CD4-positive, alpha-beta memory T cell (primary cell): Measurements from ENCODE around the gene KCNN3. TPM values are rescaled to one million over a fixed set of nuclear protein-coding genes. Genes with fewer than 3 reads are reported as not detected.
A peak's percentile ranks its signal among the peaks of the same experiment; 100 is the strongest.

ENCODE experiments used
- CTCF ChIA-PET: fragments of 350-600 bp; sonication (Branson Sonifier 250); formaldehyde crosslinking; loops from one replicate; lab custom pipeline; 2021; ENCODE audit warnings: inconsistent platforms; ENCODE audit not compliant: partially characterized antibody; lab: Charles Lee
- POLR2A ChIA-PET: fragments of 350-600 bp; sonication (Branson Sonifier 250); formaldehyde crosslinking; loops from one replicate; lab custom pipeline; 2021; ENCODE audit not compliant: partially characterized antibody; lab: Charles Lee
- DNase-seq, 5 donors: peaks; one replicate each; pipeline versions ENCODE4 v3.0.0 to v3.0.0-alpha.2; 2020 to 2022; ENCODE audit warnings: mixed read lengths in 1 of 5
- H3K27ac ChIP-seq: one replicate; pipeline ENCODE4 v1.7.0; 2013; ENCODE audit warnings: low read depth, low read length
- H3K27me3 ChIP-seq: 2 replicates; pipeline ENCODE4 v1.7.0; 2013; ENCODE audit warnings: mild to moderate bottlenecking, low read length, moderate library complexity; ENCODE audit not compliant: insufficient read depth
- H3K36me3 ChIP-seq: 2 replicates; pipeline ENCODE4 v1.7.0; 2013; ENCODE audit warnings: mild to moderate bottlenecking, low read length, moderate library complexity; ENCODE audit not compliant: insufficient read depth
- H3K4me1 ChIP-seq: 2 replicates; pipeline ENCODE4 v1.7.0; 2013; ENCODE audit warnings: mild to moderate bottlenecking, low read length, moderate library complexity; ENCODE audit not compliant: insufficient read depth
- H3K4me3 ChIP-seq, 2 donors: one replicate each; pipeline ENCODE4 v1.7.0; 2013; ENCODE audit warnings: low read length in 2 of 2, mild to moderate bottlenecking in 1 of 2
- H3K9me3 ChIP-seq, 2 donors: one replicate each; pipeline ENCODE4 v1.7.0; 2013; ENCODE audit warnings: low read length in 2 of 2, control low read depth in 1 of 2; ENCODE audit not compliant: control insufficient read depth in 1 of 2
- H3K27ac Mint-ChIP-seq, 7 donors: one replicate each; pipeline ENCODE4 v1.8.0; 2020 to 2021; ENCODE audit warnings: mixed read lengths in 7 of 7, mild to moderate bottlenecking in 6 of 7, inconsistent platforms in 3 of 7, moderate library complexity in 3 of 7
- H3K27me3 Mint-ChIP-seq, 2 donors: one replicate each; pipeline ENCODE4 v1.8.0; 2020 to 2021; ENCODE audit warnings: mixed read lengths in 2 of 2
- H3K36me3 Mint-ChIP-seq, 2 donors: one replicate each; pipeline ENCODE4 v1.8.0; 2020 to 2021; ENCODE audit warnings: mixed read lengths in 2 of 2, inconsistent platforms in 1 of 2, mild to moderate bottlenecking in 1 of 2
- H3K4me1 Mint-ChIP-seq, 4 donors: one replicate each; pipeline ENCODE4 v1.8.0; 2020 to 2021; ENCODE audit warnings: mixed read lengths in 4 of 4, mild to moderate bottlenecking in 1 of 4
- H3K4me3 Mint-ChIP-seq, 8 donors: one replicate each; pipeline ENCODE4 v1.8.0; 2020 to 2021; ENCODE audit warnings: mixed read lengths in 8 of 8, mild to moderate bottlenecking in 7 of 8, moderate library complexity in 6 of 8, inconsistent platforms in 3 of 8
- H3K9me3 Mint-ChIP-seq, 8 donors: one replicate each; pipeline ENCODE4 v1.8.0; 2020 to 2021; ENCODE audit warnings: mixed read lengths in 8 of 8, mild to moderate bottlenecking in 5 of 8, inconsistent platforms in 3 of 8, moderate library complexity in 1 of 8
- intact Hi-C: fragments of 100-400 bp; cut with micrococcal nuclease; formaldehyde crosslinking; loops from one replicate; pipeline ENCODE4 v1.15.1; 2023
- polyA plus RNA-seq, 2 donors: library from polyadenylated mRNA; unstranded; fragments of 300-500 nt; fragmentation: Illumina TruSeq; gene quantifications; one replicate each; pipeline ENCODE4 v1.2.3, GENCODE V29; 2021
- total RNA-seq, 2 experiments: library from RNA; stranded (reverse); gene quantifications; one replicate each; pipeline ENCODE4 v1.2.3, GENCODE V29; 2021

KCNN3 gene
- total and polyA plus RNA-seq, 4 experiments from 2014 or later, result 0.06 TPM; not detected in 3

DNA sequence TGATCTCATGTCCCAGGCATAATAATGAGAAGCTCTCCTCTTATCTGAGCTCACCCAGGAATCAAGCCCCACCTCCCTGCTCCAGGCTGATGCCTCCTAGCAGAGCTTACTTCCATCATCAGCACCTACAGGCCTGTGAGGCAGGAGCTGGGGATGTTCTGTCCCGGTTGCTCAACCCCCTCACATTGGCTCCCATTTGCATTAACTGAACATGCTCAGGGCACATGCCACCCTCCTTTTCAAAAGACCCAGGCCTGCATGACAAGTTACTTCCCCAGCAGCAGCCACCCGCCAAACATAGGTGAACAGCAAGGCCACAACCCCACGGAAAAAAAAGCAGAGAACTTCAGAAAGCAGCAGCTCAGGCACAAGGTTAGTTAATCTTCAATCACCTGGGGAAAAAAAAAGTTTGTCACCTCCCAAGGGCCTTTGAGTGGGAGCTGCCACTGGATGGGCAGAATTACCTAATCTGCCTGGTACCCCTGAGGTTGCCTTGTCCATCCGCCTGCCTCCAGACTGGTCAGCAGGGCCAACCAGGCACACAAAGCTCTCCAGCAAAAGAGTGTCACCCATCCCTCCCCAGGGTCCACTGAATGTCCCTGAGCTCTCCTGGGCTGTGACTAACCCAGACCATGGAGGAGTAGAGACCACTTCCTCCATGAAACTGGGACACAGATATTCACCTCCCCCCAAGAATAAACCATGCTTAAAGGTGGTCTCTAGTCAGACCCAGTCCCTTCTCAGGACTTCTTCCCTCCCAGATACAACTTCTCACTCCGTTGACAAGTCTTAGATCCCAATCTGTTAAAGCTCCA lies 4.4 kb downstream of the KCNN3 start:
- CTCF ChIA-PET, result interaction anchor here (2.0 kb wide), 1 partner anchor 13 kb away, joined by 7 read pairs; no protein-coding TSS in a partner anchor
- peaks cover 21 to 31% of the 10 kb centered on the region in 2 donors for H3K27me3 Mint-ChIP-seq

DNA sequence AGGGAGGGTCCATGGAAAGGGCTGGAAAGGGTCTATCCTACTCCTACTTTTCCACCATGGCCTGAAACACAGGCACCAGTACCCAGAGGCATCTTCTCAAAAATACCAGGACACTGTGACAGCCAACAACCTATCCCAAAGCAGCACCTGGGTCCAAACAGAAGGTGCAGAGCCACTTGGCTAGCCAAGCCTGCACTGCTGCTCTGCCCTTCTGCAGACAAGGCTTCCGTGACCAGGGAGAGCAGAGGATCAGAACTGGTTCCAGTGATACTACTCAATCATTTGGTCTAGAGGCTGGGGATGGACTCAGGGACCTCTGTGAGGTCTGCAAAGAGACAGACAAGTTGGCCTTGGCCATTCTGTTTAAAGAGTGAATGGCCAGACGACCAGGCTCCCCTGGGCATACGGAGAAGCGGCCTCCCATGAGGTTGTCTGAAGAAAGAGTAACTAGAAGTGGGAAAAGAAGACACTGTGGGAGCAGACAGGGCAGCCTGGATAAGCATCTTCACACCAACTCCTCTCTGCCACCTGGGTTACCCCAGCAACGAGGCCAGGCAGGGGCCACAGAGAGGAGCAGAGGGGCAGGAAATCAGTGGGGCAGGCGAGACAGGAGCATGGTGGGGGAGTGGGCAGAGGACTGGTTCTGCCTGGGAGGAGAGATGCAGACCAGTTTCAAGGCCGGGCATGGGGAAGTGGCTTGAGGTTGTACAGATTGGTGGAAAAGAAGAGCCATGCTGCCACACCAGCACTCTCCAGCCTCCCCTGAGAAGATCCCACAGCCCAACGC lies 5.7 kb downstream of the KCNN3 start:
- H3K27ac Mint-ChIP-seq, result peak overlapping the region in 1 of 7 donors; percentile 24
- Histone ChIP-seq H3K9me3 (no peaks in the 10 kb centered on the region), H3K36me3 (no peaks in the 10 kb centered on the region), H3K27ac (no peak overlapping the region), H3K27me3 (peaks cover 18% of the 10 kb centered on the region), H3K4me1 (peaks cover 13% of the 10 kb centered on the region), H3K4me3 (no peak overlapping the region)
- H3K9me3 Mint-ChIP-seq, result no peaks in the 10 kb centered on the region
- no peak overlapping the region for H3K4me3 Mint-ChIP-seq
- intact Hi-C loops, result no loop called here
- DNase-seq, result no peak
- H3K27me3 Mint-ChIP-seq, result peaks cover 24% of the 10 kb centered on the region in 2 donors
- ChIA-PET POLR2A (no interaction called here), CTCF (interaction anchor here (0.7 to 1.3 kb wide), 3 partner anchors 11 to 14 kb away, joined by 3 to 4 read pairs (median 3); no protein-coding TSS in a partner anchor)
- peaks cover 6 to 16% (median 11%) of the 10 kb centered on the region in 4 donors for H3K4me1 Mint-ChIP-seq
- no peaks in the 10 kb centered on the region for H3K36me3 Mint-ChIP-seq

More for the DNA sequence above, 4.4 kb downstream of the KCNN3 start:
- Histone ChIP-seq H3K9me3 (no peaks in the 10 kb centered on the region), H3K4me3 (no peak overlapping the region), H3K27ac (no peak overlapping the region), H3K4me1 (peaks cover 21% of the 10 kb centered on the region), H3K27me3 (peaks cover 24% of the 10 kb centered on the region), H3K36me3 (no peaks in the 10 kb centered on the region)
- intact Hi-C loops, result no loop called here
- Mint-ChIP-seq H3K27ac (peak overlapping the region in 1 of 7 donors; percentile 63), H3K4me1 (peaks cover 11 to 24% (median 17%) of the 10 kb centered on the region in 4 donors), H3K9me3 (no peaks in the 10 kb centered on the region), H3K36me3 (no peaks in the 10 kb centered on the region), H3K4me3 (no peak overlapping the region)
- no peak for DNase-seq
- POLR2A ChIA-PET, result interaction anchor here (1.0 kb wide), 1 partner anchor 149 kb away, joined by 3 read pairs; no protein-coding TSS in a partner anchor

GRCh38 chr1:154863315-154864174 lies 6.5 kb downstream of the KCNN3 start:
- peak in 4 of 5 donors; percentile 12 to 33 (median 20) for DNase-seq
- no peaks in the 10 kb centered on the region for H3K9me3 Mint-ChIP-seq
- Histone ChIP-seq H3K27me3 (peaks cover 10% of the 10 kb centered on the region), H3K4me3 (no peak overlapping the region), H3K9me3 (no peaks in the 10 kb centered on the region), H3K36me3 (no peaks in the 10 kb centered on the region), H3K4me1 (peaks cover 6% of the 10 kb centered on the region), H3K27ac (no peak overlapping the region)
- H3K4me3 Mint-ChIP-seq, result no peak overlapping the region
- peaks cover 3 to 9% (median 5%) of the 10 kb centered on the region in 4 donors for H3K4me1 Mint-ChIP-seq
- ChIA-PET POLR2A (no interaction called here), CTCF (interaction anchor here (0.6 to 1.9 kb wide), 6 partner anchors 8 to 194 kb away, joined by 3 to 7 read pairs (median 4); no protein-coding TSS in a partner anchor)
- intact Hi-C loops, result no loop called here
- H3K27me3 Mint-ChIP-seq, result peaks cover 16 to 17% of the 10 kb centered on the region in 2 donors
- no peaks in the 10 kb centered on the region for H3K36me3 Mint-ChIP-seq
- no peak overlapping the region for H3K27ac Mint-ChIP-seq

GRCh38 chr1:154862907-154863306 lies 7.2 kb downstream of the KCNN3 start:
- Histone ChIP-seq H3K4me1 (no peaks in the 10 kb centered on the region), H3K36me3 (no peaks in the 10 kb centered on the region), H3K27ac (no peak overlapping the region), H3K4me3 (no peak overlapping the region), H3K27me3 (peaks cover 4% of the 10 kb centered on the region), H3K9me3 (no peaks in the 10 kb centered on the region)
- Mint-ChIP-seq H3K27me3 (peaks cover 12% of the 10 kb centered on the region in 2 donors), H3K36me3 (no peaks in the 10 kb centered on the region), H3K27ac (no peak overlapping the region), H3K4me1 (peaks cover 0 to 6% (median 3%) of the 10 kb centered on the region in 4 donors), H3K4me3 (no peak overlapping the region), H3K9me3 (no peaks in the 10 kb centered on the region)
- intact Hi-C loops, result no loop called here
- ChIA-PET CTCF (interaction anchor here (0.6 to 1.9 kb wide), 5 partner anchors 8 to 193 kb away, joined by 3 to 7 read pairs (median 4); no protein-coding TSS in a partner anchor), POLR2A (no interaction called here)
- DNase-seq, result no peak

DNA sequence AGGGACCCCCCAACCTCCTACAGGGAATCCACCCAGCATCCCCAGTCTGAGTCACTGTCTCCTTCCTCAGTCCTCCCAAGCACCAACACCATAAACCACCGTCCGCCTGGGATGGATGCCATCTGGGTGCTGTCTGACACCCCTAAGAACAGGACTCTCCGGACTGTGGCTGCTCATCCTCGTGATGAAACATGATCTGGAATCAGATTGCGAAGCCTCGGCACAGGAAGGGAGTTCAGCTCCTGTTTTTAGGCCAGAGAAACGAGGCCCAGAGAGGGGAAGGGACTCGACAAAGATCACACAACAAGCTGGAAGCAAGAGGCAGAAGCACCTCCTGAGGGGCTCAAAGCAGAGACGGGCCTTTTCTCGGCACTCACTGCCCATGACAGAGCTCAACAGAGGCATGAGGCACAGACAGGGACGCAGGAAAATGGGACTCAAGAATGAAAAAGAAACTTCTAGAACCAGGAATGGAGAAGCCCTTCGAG lies 8.4 kb downstream of the KCNN3 start:
- Histone ChIP-seq H3K27me3 (peaks cover under 1% of the 10 kb centered on the region), H3K4me3 (no peak overlapping the region), H3K27ac (no peak overlapping the region), H3K4me1 (no peaks in the 10 kb centered on the region), H3K36me3 (no peaks in the 10 kb centered on the region), H3K9me3 (no peaks in the 10 kb centered on the region)
- ChIA-PET POLR2A (no interaction called here), CTCF (interaction anchor here (1.9 kb wide), 1 partner anchor 9 kb away, joined by 7 read pairs; no protein-coding TSS in a partner anchor)
- no peak overlapping the region for H3K4me3 Mint-ChIP-seq
- no peak overlapping the region for H3K27ac Mint-ChIP-seq
- peaks cover 0 to 6% (median 3%) of the 10 kb centered on the region in 4 donors for H3K4me1 Mint-ChIP-seq
- intact Hi-C loops, result no loop called here
- DNase-seq, result no peak
- H3K27me3 Mint-ChIP-seq, result peaks cover 8 to 15% of the 10 kb centered on the region in 2 donors
- no peaks in the 10 kb centered on the region for H3K36me3 Mint-ChIP-seq
- no peaks in the 10 kb centered on the region for H3K9me3 Mint-ChIP-seq

DNA sequence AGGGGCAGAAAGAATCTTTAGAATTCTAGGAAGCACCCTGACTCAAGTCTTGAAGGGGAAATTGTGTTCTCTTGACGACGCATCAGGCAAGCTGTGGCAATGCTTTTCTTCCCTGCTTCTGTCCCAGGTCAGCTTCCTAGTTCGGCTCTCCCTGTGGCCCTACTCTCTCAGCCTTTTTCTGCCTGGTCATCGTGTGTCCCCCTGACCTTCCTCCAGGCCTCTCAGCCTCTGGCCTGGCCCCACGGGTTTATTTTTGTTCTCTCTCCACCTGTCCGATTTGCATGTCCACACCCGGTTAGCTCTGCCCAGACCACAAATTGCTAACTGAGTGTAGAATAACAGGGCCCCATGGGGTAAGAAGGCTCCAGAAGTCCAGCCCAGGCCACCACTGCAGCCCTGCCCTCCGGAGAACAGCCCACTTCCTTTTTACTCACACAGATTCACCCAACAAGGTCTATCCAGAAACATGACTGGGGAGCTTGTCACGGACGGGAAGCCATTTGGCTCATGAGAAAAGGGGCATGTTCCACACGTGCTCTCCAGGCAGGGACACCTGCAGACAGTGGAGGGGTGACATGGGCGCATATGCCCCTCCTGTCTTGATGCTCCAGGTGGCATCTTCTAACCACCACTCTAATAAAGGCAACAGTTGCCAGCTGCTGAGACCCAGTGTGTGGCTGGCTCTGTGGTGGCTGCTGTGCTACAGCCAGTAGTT lies 9.8 kb downstream of the KCNN3 start:
- DNase-seq, result no peak
- Histone ChIP-seq H3K27me3 (no peaks in the 10 kb centered on the region), H3K4me3 (no peak overlapping the region), H3K4me1 (no peaks in the 10 kb centered on the region), H3K27ac (no peak overlapping the region), H3K9me3 (no peaks in the 10 kb centered on the region), H3K36me3 (no peaks in the 10 kb centered on the region)
- intact Hi-C loops, result no loop called here
- Mint-ChIP-seq H3K9me3 (no peaks in the 10 kb centered on the region), H3K4me3 (no peak overlapping the region), H3K36me3 (no peaks in the 10 kb centered on the region), H3K4me1 (peaks cover 0 to 6% (median 3%) of the 10 kb centered on the region in 4 donors), H3K27ac (peak overlapping the region in 1 of 7 donors; percentile 30), H3K27me3 (peaks cover 8% of the 10 kb centered on the region in 2 donors)
- ChIA-PET CTCF (interaction anchor here (1.2 kb wide), 2 partner anchors 15 to 19 kb away, joined by 3 read pairs; no protein-coding TSS in a partner anchor), POLR2A (interaction anchor here (1.6 kb wide), 1 partner anchor 77 kb away, joined by 4 read pairs; the partner anchor contains the start of gene PMVK)
